Superior temporal gyrus (tissue), 1 donor: ENCODE results near the gene ABHD17A.
A peak's percentile ranks its signal among the peaks of the same experiment; 100 is the strongest.
"Not testable (repeated sequence)": the region's sequence is repeated elsewhere in the genome, so short reads cannot be mapped to it uniquely, and the experiment has no call there.

ENCODE experiments used
- DNase-seq: peaks from one replicate; pipeline ENCODE4 v3.0.0-alpha.2; 2016; ENCODE audit errors: extremely low spot score

The ABHD17A gene

DNA sequence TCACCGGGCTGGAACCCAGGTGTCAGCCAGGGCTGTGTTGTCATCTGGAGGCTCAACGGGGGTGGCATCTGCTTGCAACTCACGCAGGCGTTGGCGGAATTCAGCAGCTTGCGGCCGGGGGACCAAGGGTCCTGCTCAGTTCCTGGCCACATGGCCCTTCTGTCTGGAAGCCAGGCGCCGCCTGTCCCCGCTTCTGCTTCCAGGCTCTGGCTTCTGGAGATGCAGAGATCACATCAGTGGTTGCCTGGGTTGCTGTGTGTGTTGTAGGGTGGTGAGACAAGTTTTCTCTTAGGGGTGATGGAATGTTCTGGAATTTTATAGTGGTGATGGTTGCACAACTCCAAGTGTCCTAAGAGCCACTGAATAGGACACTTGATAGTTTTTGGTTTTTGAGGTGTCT, 24.9 kb upstream of the ABHD17A start:
- DNase-seq = no peak

DNA sequence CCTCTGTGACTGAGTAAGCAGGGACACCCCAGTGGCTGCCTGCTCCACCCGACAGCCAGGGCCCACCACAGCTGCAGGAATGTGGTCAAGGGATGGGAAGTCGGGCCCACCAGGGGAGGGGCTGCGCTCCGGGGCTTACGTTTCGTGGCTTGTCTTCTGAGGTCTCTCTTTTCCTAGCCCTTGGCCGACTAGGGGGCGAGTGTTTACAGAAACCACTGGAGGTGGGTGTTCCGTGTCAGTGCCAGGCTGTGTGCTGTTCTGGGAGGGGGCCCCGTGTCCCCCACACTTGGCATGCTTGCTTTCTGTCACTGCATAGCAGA, 24.4 kb upstream of the ABHD17A start:
- no peak for DNase-seq

DNA sequence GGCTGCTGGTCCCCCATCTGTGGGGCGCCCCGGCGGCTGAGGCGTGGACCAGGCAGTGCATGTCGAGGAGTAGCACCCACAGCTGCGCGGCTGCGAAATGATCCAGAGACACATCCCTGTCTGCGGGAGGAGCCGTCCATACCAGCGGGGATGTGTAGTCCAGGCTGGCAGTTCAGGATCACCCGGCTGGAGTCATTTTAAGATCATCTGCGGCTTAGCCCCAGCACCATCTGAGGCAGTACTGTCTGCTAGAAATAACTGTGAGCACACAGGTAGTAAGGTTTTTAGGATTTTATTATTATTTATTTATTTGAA, 23.0 kb upstream of the ABHD17A start:
- DNase-seq = no peak

DNA sequence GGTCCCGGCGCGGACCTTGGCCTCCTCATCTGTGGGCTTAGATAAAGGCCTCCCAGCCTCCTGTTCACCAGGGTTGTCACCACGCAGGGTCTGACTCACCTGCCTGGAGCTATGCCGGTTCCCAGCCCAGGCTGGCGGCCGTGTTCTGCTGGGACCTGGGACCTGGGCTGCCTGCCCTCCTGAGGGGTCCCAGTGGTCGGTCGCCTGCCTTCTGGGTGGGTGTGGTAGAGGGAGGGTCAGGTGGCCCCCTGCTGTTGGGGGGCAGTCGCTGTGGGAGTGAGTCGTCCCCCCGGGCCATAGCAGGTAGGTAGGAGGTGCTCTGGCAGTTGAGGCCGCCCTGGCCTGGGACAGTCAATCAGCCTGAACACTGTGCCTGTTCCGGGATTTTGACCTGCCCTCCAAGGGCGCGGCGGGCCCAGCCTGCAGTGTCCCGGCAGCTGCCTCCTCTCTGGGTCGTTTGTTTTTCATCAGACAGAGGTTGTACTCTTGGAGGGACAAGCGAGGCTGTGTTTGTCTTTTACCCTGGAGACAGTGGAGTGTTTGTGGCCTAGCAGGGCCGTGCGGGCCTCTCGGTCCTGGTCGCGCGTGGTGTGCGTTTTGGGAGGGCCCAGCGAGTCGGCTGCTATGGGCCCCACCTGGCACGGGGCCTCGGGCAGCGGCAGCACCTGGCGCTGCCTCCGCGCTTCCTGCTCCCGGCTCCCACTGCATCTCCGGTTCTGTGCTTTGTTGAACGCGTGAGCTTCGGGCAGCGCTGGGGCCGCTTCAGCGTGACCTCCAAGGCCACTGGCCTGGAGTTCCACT, 22.5 kb upstream of the ABHD17A start:
- DNase-seq = no peak

DNA sequence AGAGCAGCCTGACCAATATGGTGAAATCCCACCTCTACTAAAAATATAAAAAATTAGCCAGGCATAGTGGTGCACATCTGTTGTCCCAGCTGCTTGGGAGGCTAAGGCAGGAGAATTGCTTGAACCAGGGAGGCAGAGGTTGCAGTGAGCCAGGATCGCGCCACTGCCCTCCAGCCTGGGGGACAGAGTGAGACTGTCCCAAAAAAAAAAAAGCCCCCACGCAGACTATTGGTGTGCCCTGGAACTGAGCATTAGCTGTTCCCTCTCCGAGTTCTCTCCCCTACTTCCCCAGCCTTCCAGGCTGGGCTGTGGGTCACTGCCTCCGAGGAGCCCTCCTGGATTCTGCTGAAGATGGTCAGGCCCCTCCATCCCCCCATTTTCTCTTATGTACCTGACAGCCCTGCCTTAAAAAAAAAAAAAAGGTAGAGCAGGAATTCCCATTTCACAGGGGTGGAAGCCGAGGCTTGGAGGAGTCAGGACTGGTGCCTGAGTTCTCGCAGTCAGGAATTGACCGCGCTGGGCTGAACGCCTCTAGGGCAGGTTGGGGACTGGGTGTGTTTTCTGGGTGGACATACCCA, 21.8 kb upstream of the ABHD17A start:
- DNase-seq = no peak

DNA sequence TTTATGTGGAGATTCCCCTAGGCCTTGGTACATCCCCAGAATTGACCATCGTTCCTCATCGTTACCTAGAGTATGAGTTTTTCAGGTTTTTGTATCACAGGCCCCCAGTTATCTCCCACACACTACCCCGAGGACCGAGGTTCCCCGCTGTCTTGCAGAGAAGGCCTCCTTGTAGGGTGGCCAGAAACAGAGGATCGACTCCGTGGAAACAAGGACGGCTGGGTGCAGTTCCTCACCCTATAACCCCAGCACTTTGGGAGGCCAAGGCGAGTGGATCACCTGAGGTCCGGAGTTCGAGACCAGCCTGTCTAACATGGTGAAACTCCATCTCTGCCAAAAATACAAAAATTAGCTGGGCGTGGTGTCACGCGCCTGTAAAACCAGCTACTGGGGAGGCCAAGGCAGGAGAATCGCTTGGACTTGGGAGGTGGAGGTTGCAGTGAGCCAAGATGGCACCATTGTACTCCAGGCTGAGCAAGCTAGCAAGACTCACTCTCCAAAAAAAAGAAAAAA, 20.6 kb upstream of the ABHD17A start:
- DNase-seq = no peak

DNA sequence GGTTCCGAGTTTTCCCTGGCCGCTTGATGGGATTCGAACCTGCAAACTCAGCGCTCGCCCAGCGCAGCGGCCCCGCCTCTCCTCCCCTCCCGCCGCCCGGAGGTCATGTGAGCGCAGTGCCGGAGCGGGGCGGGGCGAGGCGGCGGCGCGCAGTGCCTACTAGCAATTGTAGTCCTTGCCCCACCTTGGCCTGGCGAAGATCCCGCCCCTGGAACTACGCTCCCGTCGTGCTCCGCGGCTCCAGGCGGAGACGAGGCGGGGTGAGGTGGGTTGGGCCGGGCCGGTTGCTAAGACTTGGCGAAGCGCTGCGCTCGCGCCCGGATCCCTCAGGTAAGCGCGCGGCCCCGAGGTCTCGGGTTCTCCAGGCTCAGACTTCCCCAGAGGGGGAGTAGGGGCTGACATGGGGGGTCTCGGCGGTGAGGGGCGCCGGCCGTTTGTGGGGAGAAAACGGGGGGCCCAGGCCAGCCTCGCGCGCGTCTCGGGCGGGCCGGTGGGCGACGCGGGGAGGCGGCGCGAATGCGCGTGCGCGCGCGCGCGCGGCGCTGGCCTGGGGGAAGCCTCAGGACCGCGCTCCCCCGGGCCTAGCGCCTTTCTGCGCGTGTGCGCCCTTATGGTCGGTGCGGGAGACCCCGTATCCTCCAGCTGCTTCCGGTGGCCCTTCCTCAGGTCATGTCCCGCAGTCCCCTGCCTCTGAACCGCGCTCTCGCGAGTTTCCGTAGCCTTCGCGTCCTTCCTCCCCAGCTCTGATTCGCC, 20.0 kb upstream of the ABHD17A start, which contains the start of the genes ADAT3 and SCAMP4:
Gene ADAT3 (plus strand): TSS at position 290 of the 753 bp plus-strand sequence. CDS start 6,649 bp downstream, outside the sequence.
Gene SCAMP4 (plus strand): TSS at position 290 of the 753 bp plus-strand sequence. CDS start 9,621 bp downstream, outside the sequence.
- peak; percentile 98 for DNase-seq

DNA sequence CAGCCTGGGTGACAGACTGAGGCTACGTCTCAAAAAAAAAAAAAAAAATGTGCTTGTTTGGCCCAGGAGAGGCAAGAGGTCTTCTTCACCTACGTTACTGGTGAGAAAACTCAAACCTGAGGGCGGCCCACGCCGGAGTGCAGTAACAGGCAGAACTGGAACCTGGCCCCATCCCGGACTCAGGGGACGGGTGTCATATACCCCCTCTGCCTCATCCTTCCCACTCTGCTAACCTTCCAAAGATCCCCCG, 19.5 kb upstream of the ABHD17A start:
- DNase-seq = no peak

DNA sequence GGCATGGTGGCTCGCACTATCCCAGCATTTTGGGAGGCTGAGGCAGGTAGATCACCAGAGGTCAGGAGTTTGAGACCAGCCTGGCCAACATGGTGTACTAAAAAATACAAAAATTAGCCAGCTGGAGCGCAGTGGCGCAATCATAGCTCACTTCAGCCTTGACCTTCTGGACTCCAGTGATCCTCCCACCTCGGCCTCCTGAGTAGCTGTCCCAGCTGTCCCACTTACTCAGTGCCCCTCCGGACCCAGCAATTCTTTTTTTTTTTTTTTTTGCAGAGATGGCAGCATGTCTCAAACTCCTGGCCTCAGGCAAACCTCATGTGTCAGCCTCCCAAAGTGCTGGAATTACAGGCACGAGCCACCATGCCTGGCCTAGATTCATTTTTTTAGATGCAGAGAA, 17.6 kb upstream of the ABHD17A start:
- DNase-seq = no peak

DNA sequence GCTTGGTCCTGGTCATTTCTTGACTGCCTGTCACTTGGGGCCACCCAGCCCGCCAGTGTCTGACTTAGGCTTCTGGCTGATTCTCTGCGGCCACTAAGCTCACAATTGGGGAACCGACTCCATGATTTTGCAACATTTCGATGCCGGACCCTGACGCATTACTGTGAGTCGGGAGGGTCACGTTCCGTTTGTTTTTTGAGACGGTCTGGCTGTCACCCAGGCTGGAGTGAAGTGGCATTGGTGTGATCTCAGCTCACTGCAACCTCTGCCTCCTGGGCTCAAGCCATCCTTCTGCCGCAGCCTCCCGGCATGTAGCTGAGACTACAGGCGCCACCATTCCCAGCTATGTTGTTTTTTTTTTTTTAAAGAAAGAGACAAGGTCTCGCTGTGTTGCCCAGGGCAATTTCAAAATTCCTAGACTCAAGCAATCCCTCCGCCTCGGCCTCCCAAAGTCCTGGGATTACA, 16.7 kb upstream of the ABHD17A start:
- DNase-seq = no peak

DNA sequence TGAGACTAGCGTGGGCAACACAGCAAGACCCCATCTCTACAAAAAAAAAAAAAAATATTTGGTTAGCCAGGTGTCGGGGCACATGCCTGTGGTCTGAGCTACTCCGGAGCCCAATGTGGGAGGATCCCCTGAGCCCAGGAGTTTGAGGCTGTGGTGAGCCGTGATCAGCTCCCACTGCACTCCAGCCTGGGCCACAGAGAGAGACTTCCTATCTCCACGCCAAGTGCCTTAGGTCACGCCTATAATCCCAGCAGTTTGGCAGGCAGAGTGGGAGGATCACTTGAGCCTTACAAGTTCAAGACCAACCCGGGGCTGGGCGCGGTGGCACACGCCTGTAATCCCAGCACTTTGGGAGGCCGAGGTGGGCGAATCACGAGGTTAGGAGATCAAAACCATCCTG, 11.2 kb upstream of the ABHD17A start:
- no peak for DNase-seq

DNA sequence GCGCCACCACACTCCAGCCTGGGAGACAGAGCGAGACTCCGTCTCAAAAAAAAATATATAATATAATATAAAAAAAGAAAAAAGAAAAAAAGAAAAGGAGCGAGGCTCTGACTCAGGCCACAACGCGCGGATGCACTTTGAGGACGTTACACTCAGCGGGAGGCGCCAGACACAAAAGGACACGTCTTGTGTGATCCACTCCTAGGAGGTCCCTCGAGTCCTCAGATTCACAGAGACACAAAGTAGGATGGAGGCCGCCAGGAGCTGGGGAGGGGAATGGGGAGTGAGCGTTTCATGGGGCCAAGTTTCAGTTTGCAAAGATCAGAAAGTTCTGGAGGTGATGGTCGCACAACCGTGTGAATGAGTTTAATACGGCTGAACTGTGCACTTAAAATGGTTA, 8.5 kb upstream of the ABHD17A start:
- no peak for DNase-seq

DNA sequence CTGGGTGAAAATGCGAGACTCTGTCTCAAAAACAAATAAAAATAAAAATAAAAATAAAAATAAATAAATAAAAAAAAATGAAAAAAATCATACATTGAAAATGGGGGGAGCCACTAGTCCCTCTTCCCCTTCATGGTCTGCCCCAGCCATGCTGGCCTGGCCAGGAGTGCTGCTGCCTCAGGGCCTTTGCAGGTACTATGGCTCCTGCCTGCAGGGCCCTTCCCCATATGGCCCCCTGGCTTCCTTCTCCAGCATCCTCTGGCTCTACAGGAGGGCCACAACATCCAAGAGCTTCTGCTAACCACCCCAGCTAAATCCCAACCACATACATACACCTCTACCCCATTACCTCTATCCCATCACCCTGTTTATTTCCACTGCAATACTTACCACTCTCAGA, 4.6 kb upstream of the ABHD17A start:
- no peak for DNase-seq

DNA sequence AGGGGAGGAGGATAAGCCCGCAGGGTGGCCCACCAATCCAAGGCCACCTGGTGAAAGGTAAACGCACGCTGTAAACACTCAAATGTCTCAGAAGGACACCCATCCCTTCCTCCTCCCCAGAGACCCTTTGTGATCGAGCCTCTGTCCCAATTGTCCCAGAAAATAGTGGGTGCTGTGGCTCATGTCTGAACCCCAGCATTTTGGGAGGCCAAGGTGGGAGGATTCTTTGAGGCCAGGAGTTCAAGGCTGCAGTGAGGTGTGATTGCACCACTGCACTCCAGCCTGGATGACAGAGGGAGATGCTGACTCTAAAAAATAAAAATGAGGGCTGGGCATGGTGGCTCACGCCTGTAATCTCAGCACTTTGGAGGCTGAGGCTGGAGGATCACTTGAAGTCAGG, 3.1 kb upstream of the ABHD17A start:
- DNase-seq = no peak

DNA sequence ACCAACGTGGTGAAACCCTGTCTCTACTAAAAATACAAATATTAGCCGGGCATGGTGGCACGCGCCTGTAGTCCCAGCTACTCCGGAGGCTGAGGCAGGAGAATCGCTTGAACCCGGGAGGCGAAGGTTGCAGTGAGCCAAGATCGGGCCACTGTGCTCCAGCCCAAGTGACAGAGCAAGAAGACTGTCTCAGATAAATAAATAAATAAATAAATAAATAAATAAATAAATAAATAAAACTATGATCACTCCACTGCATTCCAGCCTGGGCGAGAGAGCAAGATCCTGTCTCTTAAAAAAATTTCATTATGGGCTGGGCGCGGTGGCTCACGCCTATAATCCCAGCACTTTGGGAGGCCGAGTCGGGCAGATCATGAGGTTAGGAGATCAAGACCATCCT, 1.1 kb upstream of the ABHD17A start:
- not testable (repeated sequence) for DNase-seq

DNA sequence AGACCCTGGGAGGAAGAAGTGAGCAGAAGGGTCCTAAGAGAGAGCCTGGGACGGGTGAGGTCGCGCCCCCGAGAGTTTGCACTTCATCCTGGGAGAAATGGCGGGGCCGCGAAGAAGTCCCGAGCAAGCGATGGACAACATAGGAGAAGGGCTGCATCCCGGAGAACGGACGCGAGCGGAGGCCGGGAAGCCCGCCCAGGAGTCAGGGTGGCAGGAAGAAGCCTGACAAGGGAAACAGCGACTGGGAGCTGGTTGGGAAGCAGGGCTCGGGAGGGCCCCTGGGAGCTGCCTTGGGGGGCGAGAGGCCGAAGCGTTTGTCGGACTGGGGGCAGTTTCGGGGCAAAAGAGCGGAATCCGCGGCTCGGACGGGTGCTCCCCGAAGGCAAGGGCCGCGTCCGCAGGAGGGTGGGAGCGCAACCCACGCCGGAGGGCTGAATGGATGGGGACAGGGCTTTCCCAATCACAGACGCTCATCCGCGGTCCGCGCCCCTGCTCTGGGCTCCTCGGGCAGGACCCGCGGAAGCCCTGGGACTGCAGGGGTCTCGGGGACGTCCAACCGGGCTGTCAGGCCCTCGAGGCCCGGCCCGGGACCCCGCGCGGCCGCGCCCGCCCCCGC, 469 bp downstream of the ABHD17A start:
- DNase-seq = no peak

DNA sequence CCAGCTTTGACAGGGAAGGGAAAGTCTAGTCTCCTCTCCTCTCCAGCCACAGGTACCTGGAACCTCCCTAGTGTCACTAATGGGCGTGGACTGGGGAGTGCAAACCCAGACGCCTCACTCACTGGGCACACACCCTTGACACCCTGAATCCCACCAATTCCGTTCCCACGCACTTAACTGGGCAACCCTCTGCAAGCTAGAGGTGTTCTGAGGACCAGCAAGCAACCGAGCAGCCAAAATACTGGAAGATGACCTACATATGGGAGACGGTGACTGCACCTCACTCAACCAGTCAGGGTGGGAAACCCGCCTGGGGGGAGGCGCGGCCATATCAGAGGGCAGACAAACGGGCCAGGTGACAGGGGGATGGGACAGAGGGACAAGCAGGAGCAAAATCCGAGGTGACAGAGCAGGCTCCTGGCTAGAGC, 991 bp downstream of the ABHD17A start:
- DNase-seq = no peak

DNA sequence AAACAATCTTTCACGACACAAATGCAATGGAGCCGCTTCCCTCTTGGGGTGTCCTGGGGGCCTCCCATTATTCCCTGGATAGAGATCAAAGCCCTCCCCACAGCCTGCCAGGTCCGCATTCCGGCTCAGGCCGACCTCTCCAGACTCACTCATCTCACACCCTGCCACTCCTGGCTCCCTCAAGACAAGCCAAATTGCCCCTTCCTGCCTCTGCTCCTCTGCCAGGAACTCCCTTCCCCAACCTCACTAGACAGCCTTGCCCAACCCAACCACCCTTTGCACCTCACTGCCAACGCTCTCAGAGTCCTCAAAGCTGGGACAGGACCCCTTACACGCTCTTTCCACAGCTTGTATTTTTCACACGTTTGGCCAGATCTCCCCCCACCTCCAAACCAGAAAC, 1.5 kb downstream of the ABHD17A start:
- no peak for DNase-seq

DNA sequence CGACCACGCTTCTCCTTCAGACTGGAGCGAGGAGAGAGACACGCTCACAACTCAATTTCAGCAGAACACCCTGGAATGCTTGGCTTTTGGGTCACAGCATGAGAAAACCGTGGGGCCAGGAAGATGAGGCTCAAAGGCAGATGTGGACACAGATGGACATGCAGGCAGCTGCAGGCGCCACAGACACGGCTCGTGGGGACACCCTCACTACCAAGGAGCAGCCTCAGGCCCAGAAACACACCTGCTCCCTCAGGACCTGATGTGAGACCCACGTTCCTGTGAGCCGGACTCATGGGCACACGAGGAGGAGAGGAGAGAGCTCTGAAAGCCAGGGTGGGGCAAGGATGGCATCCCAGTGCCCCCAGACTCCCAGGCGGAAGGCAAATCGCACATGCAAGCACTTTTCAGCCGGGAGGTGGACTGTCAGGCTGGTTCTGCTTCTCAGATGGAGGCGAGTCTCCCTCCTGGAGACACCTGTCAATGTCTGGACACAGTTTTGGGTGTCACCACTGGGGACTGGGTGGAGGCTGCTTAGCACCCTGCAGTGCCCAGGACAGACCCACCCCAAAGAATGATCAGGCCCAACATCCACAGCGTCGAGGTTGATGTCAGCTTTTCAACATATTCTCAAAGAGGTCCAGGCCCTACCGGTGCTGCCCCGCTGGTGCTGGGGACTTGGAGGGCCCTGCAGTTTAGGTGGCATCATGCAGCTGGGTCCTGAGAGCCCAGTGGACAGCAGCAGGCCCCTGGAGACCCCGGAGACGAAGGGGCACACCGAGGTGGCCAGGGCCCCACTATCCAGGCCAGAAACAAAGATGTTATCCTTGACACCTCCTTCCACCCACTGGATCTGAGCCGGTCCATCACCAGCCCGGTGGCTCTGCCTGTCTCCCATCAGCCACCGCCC, 2.3 kb downstream of the ABHD17A start:
- no peak for DNase-seq

DNA sequence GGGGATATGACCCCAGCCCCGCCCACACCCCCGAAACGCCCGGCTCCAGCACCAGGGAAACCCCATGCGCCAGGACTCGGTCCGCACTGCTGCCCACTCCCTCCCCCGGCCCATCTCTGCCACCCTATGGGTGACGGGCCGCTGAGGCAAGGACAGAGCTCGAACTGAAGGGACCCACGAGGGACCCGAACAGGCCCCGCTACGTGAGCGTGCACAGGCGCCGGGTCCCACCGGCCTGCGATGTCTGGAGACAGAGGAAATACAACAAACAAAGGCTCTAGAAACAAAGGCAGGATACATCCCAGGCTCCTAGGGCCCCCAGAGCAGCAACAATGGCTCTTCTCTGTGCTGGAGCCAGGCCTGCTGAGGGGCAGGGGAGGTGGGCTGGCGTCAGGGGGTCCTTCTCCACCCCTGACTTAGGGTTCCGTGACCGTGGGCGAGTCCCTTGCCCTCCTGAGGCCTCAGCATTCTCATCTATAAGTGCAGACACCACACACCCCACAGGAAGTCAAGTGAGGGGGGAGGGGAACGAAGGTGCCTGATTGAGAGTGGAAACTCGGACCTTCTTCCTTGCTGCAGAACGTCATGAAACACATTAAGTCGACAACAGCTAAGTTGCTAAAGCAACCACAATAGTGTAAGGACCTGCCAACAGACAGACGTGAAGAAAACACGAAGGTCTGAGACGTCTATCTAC, 3.1 kb downstream of the ABHD17A start:
- peak; percentile 71 for DNase-seq
